ENCODE measurements around the gene GCLC.
"Not testable (repeated sequence)": the region's sequence is repeated elsewhere in the genome, so short reads cannot be mapped to it uniquely, and the experiment has no call there.

Gene GCLC

DNA sequence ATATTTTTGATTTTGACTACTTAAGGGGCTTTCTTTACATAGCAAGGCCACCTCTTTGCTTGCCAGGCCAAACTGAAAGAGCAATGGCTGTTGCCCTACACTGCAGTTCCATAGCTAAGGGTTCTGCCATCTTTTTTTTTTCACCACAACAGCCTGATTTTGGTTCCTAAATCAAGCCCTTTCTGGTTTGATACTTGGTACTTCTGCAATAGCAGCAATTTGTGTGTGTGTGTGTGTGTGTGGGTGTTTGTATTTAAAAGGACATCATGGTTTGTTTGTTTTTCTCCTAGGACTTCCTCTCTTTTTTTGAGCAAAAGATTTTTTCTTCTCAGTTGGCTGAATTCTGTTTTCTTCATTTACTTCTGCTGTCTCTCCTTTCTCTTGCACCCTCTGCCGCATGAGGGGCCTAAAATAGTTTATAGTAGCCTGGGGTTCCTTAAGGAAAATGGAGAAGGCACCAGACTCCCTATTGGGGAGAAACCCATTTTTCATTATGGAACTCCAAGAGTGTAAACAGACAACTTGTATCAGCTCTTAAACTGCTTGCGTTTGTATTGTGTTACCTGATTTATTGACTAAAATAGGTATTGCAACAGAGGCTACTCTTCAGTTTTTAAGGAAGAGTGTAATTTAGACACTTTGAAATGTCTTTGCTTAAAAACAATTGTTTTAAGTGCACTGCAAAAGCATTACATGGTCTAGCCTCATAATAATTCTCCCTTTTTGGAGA, 12.2 kb upstream of the GCLC start:
- DNase-seq (ENCODE audit: low read depth): no peak

GRCh38 chr6:53553600-53553999, 8.7 kb upstream of the GCLC start:
- not testable (repeated sequence) for DNase-seq (ENCODE audit: low read depth)

- DNase-seq (ENCODE audit: low read depth): not testable (repeated sequence)
These were observed 6.8 kb upstream of the GCLC start for GRCh38 chr6:53551681-53552080.

DNA sequence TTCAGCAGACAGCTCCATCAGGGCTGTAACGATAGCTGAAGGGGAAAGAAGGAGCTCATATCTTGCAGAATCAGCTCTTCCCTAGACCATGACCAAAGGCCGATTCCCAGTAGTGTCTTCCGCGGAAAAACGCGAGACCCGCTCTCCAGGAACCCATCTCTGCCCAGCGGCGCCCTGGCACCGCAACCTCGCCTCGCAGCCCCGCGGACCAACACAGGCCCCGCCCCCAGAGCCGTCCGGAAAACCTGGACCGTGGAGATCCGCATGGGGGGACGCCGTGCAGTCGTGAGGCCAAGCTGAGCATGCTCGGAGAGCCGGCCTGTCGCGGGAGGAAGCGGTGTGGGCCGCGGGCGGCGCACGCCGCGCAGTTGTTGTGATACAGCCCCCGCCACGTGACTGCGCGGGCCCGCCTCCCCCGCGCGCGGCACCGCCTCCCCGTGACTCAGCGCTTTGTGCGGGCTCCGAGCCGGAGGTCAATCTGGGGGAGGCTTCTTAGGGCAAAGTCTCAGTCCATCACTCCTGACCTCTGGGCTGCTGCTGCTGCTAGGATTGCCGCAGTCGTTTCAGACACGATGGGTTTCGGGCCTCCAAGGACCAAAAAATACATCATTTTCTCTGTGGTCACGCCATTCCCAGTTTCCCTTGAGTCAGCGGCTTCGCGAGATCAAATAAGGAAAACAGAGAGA, 3.1 kb upstream of the GCLC start:
- DNase-seq (ENCODE audit: low read depth): peak; percentile 92

GRCh38 chr6:53547166-53547810, 2.4 kb upstream of the GCLC start:
- no peak for DNase-seq (ENCODE audit: low read depth)

GRCh38 chr6:53546281-53546680, 1.4 kb upstream of the GCLC start:
- DNase-seq (ENCODE audit: low read depth): no peak

- DNase-seq (ENCODE audit: low read depth): no peak
These were observed 758 bp downstream of the GCLC start for GRCh38 chr6:53544217-53544469.

DNA sequence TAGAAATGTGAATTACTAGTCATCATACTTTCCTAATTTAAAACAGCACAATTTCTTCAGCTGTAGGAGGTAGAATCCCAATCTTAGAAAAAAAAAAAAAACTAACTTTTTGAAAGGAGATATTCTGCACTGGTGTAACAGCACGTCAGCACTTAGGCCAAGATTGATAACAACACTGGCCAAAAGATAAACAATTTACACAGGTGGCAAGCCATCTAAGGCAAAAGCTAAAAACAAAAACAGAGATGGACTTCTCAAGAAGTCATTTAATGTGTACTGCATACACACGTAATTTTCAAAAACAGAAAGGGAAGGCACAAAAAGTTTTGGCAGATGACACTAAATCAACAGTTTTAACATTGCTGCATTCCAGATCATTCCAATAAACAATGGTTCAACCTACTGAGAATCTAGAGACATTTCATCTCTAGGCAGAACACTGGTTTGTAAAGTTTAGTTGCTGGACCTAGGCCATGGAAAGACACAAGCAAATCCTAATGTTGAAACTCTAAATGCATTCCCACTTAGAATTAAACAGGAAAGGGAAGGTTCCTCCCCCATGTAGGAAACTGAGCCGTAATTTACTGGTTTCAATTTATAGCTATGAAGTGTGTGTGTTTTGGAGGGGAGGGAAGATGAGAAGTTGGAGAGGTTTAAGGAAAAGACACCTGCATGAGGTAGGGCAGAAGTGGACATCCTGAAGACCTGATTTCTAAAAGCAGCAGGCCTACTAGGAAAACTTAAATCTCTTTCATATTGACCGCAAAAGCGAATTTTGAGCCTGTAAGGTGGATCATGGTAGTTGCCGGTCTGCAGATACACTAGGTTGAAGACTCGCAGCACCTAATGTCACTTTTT, 1.3 kb downstream of the GCLC start:
- DNase-seq (ENCODE audit: low read depth): no peak

- no peak for DNase-seq (ENCODE audit: low read depth)
These were observed 3.0 kb downstream of the GCLC start for GRCh38 chr6:53541900-53542299.

DNA sequence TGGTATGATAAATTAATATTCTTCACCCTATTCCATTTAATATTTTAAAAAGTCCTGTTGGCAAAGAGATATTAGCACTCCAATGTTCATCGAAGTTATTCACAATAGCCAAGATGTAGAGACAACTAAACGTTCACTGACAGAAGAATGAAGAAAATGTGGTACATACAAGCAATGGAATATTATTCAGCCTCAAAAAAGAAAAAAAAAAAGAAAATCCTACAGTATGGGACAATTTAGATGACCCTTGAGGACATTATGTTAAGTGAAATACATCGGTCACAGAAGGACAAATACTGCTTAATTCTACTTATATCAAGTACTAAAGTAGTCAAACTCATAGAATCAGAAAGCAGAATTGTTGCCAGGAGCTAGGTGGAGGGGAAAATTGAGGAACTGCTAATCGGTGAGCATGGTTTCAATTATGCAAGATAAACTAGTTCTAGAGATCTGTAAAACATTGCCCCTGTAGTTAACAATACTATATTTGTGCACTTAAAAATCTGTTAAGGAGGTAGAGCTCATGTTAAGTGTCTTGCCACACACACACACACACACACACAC, 4.7 kb downstream of the GCLC start:
- DNase-seq (ENCODE audit: low read depth): no peak

- no peak for DNase-seq (ENCODE audit: low read depth)
These were observed 5.3 kb downstream of the GCLC start for GRCh38 chr6:53539561-53539960.

DNA sequence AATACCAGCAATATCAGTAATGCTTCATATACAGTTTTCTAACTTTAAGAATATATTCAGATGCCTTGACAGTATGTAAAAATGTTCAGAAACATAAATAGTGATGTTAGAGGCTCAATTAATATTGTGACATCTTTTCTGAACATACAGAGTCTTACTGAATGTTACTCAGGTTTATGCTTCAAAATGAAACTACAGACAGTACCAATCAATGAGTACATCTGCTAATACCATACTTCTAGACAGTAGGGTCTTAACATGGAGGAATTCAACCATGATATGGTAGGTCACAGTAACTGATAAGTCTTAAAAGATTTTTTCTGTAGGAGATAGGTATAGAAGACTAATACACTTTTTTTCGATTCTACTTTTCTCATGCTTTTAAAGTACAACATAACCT, 8.3 kb downstream of the GCLC start:
- DNase-seq (ENCODE audit: low read depth): no peak

DNA sequence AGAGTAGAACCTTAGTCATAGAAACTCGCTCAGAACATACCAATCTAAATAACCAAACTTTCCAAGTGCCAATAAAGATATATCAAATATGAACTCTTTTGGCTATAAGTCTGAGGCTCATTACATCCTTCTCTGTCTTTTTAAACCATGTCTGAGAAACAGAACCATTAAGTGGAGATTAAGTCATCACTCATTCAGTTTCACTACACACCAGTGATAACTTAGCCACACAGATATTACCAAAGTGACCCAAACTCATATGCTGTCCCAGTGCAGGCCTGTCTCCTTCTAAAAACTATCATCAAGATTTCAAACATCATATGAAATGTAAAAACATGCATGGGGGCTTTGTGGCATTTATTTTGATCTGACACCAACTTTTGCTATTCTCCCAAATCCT, 12.0 kb downstream of the GCLC start:
- no peak for DNase-seq (ENCODE audit: low read depth)

DNA sequence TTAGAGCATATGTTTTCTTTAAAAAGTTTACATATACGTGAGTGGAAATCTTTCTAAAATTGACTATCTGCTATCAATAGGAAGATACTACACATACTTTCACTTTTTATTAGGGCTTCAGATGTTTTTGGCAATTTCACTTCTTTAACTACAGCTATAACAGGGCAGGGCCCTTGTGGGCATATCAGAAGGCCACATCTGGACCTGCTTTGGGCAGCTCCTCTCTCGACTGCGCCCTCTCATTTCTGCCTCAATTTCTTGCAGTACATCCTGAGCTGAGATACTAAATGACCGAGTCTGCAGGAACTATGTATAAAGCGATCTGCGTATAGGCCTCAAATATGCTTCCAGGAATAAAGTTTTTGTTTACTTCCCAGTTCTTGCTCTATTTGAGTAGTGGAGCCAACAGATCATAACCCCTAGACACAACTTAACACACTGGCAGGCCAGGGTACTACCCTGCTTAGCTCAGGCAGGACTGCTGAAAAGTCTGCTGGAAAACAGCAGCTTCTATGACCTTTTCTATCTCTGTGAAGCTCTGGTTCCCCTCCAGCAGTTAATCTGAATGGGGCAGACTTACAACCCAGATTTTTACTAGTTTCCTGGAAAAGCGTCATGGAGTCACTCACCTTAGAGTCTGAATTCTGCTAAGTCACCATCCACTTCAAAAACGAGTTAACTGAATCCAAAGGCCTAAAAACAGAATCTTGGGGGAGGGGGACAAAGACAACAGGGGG, 12.7 kb downstream of the GCLC start:
- no peak for DNase-seq (ENCODE audit: low read depth)

DNA sequence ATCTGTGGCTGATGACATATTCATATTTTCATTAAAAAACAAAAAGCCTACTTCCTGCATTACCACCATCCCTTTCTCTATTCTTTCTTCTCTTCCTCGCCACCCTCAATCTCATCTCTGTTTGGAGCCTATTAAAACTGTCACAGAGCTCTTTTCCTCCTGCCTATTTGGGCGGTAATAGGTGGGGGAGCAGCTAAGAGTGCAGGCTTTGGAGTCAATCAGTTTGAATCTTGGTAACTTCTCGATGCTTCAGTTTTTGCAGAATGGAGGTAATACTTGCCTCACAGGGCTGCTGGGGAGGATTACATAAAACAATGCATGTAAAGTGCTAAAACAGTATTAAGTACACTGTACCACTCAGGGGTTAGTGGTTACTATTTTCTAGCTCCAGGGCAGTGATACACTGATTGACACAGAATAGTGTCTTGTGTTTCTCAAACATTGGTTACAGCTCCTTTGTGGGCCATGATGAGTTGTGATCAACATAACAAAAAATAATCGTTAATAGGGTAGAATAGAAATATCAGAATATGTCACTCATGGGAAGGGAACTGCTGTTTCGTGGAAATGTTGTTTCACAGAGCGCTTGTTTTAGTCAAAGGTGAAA, 14.0 kb downstream of the GCLC start:
- no peak for DNase-seq (ENCODE audit: low read depth)

DNA sequence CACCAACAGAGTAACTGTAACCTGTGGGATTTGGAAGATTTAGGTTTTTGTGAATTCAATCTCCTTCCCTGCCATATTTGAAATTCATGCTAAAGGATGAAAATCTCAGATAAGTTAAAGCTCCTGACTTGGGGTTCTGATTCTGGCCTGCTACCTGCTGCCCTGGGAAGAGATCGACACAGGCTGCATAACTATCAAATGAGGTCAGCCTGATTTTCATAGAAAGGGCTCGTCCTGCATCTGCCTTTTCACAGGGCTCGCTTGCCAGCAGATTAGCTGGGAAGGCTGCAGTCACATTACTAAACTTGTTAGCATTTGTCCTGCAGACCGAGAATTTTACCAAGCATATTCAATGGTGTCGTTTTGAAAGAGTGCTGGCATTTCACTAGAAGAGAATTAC, 14.6 kb downstream of the GCLC start:
- no peak for DNase-seq (ENCODE audit: low read depth)

DNA sequence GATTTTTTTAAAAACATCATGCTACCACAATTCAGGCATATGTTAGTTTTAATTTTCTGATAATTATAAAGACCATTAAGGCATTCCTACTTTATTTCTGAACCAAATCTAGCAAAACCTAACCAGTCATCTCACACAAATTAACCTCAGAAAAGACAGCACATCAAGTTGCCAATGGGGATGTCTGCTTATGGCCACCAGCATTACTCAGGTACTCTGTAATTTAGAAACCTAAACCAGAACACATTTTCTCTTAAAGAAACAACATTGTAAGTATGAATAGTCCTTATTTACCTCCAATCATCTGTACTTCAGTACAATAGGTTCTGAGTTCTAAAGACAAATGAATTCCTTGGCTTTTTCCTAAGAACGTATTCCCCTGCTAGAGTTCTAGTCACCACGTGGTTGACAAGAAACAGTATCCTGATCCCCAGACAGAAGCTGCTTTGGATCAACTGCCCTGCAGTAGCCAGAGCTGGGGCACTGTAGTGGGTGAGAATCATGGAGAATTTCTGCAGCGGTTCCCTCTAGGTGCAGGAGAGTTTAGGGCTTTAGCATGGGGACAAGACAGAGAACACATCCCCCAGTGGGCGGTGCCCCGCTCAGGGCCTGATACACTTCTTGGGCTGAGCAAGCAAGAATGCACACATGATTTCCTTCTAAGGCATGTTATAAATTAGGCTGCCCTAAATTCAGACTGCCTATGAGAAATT, 15.4 kb downstream of the GCLC start:
- DNase-seq (ENCODE audit: low read depth): no peak

GRCh38 chr6:53528107-53528506, 16.8 kb downstream of the GCLC start:
- no peak for DNase-seq (ENCODE audit: low read depth)

DNA sequence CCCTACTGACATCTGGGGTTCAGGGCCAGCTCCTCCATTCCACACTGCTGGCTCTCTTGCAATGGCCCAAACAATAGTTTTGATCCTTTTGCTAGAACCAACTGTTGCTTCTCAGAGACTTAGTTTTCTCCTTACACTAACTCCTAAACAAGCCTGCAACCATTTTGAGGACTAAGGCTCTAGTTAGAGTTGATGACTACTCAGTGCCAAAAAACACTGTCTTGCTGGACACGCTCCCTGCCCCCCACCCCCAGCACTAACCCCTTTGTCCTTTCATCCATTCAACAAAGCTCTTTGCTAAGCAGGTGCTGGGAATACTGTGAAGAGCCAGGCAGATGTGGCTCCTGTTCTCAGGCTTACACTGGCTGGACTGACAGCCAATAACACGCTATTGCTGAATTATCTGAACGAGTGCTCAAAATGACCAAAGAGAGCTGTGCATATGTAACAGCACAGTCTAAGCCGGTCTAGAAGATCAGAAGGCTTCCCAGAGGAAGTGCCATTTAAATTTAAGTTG, 17.6 kb downstream of the GCLC start:
- DNase-seq (ENCODE audit: low read depth): no peak

- DNase-seq (ENCODE audit: low read depth): no peak
These were observed 18.9 kb downstream of the GCLC start for GRCh38 chr6:53526000-53526399.

All from activated gamma-delta T cell treated with anti-CD3 and anti-CD28 coated beads, Interleukin-2, amount 50 U/mL, for 16 hours (primary cell).